NCI-H82 (cell line): ENCODE results near the gene PTRHD1.
"Not testable (repeated sequence)": the region's sequence is repeated elsewhere in the genome, so short reads cannot be mapped to it uniquely, and the experiment has no call there.

Source experiments
- DNase-seq: peaks from one replicate; lab custom pipeline; 2025; lab: John Stamatoyannopoulos, UW

Gene PTRHD1

GRCh38 chr2:24792874-24793760 lies at the start of gene PTRHD1, which contains the start of gene CENPO:
Gene PTRHD1 (minus strand): TSS chr2:24793391. CDS start chr2:24793377, 14 bp downstream.
Gene CENPO (plus strand): TSS chr2:24793425. CDS start chr2:24793920, 495 bp downstream.
- peak; percentile 98 for DNase-seq

GRCh38 chr2:24842081-24843050 lies 49.2 kb upstream of the PTRHD1 start:
- DNase-seq: no peak

- peak; percentile 79 for DNase-seq
Observed at GRCh38 chr2:24840962-24841945, 48.1 kb upstream of the PTRHD1 start.

GRCh38 chr2:24840164-24840869 lies 47.1 kb upstream of the PTRHD1 start:
- no peak for DNase-seq

GRCh38 chr2:24839729-24840128 lies 46.5 kb upstream of the PTRHD1 start:
- DNase-seq: no peak

- DNase-seq: no peak
Observed at GRCh38 chr2:24838541-24838940, 45.4 kb upstream of the PTRHD1 start.

GRCh38 chr2:24837996-24838513 lies 44.9 kb upstream of the PTRHD1 start:
- DNase-seq: no peak

GRCh38 chr2:24836706-24837105 lies 43.5 kb upstream of the PTRHD1 start:
- no peak for DNase-seq

- DNase-seq: no peak
Observed at GRCh38 chr2:24836206-24836605, 43.0 kb upstream of the PTRHD1 start.

- DNase-seq: not testable (repeated sequence)
Observed at GRCh38 chr2:24835411-24835810, 42.2 kb upstream of the PTRHD1 start.

GRCh38 chr2:24834733-24835395 lies 41.7 kb upstream of the PTRHD1 start:
- DNase-seq: no peak

GRCh38 chr2:24833821-24834732 lies 40.9 kb upstream of the PTRHD1 start:
- DNase-seq: no peak

GRCh38 chr2:24832931-24833701 lies 39.9 kb upstream of the PTRHD1 start:
- DNase-seq: no peak

GRCh38 chr2:24832521-24832920 lies 39.3 kb upstream of the PTRHD1 start:
- DNase-seq: no peak

- DNase-seq: no peak
Observed at GRCh38 chr2:24832073-24832461, 38.9 kb upstream of the PTRHD1 start.

- peak; percentile 41 for DNase-seq
Observed at GRCh38 chr2:24831221-24832072, 38.3 kb upstream of the PTRHD1 start.

- DNase-seq: no peak
Observed at GRCh38 chr2:24830786-24831185, 37.6 kb upstream of the PTRHD1 start.
